K562 (cell line): ENCODE results near the gene KANK4. TPM values are rescaled to one million over a fixed set of nuclear protein-coding genes. Genes with fewer than 3 reads are reported as not detected.

Source experiments
- ATAC-seq: fragments of 200-7000 bp; cut with Tn5 transposase; 3 replicates; pipeline ENCODE4 v1.9.1; 2020; ENCODE audit warnings: moderate library complexity
- BruUV-seq: library from RNA; stranded (reverse); fragments of 400-500 nt; replicated peaks from 2 replicates; lab custom pipeline; 2021; lab: Mats Ljungman, UMichigan
- CTCF ChIA-PET: fragments of 300-600 bp; formaldehyde crosslinking; extraction: SDS; loops from one replicate; lab custom pipeline; 2021; ENCODE audit warnings: low intra/inter-chr PET ratio; lab: Yijun Ruan, JAX
- POLR2A ChIA-PET: fragments of 300-600, 350-650 bp; sonication (Branson Sonifier 250); formaldehyde crosslinking; extraction: SDS; loops from one replicate; lab custom pipeline; 2021; ENCODE audit warnings: antibody characterized with exemption, inconsistent platforms; lab: Yijun Ruan, JAX
- DNase-seq, 4 experiments: peaks; one replicate each; pipeline versions ENCODE4 v3.0.0 to v3.0.0-alpha.2; 2011 to 2018; ENCODE audit warnings: low spot score in 3 of 4, mixed read lengths in 3 of 4; ENCODE audit errors: extremely low read depth in 1 of 4
- FAIRE-seq: peaks from 2 replicates; lab custom pipeline; 2011; peaks lifted over from hg19 to GRCh38; lab: Jason Lieb, UNC
- H2AFZ ChIP-seq: 2 replicates; pipeline ENCODE4 v1.6.0; 2011; ENCODE audit warnings: low read depth, low read length, control low read depth, inconsistent platforms
- H3K27ac ChIP-seq: fragments of 200-600 bp; 3 replicates; pipeline ENCODE4 v1.8.0; 2011; ENCODE audit warnings: low read depth, mild to moderate bottlenecking, control low read depth, inconsistent platforms, low read length, moderate library complexity, mixed read lengths; ENCODE audit errors: extremely low read depth
- H3K27me3 ChIP-seq, 2 experiments: fragments of 300-600 bp in 1 of 2; 2 replicates in 1 of 2; 3 replicates in 1 of 2; pipeline versions ENCODE4 v1.6.0 to v1.8.0; 2011; ENCODE audit warnings: inconsistent platforms in 2 of 2, low read length in 2 of 2, mild to moderate bottlenecking in 1 of 2, mixed read lengths in 1 of 2, moderate library complexity in 1 of 2; ENCODE audit not compliant: control insufficient read depth in 2 of 2, insufficient read depth in 2 of 2
- H3K36me3 ChIP-seq: fragments of 300-600 bp; 3 replicates; pipeline ENCODE4 v1.8.0; 2011; ENCODE audit warnings: mild to moderate bottlenecking, low read length, inconsistent platforms; ENCODE audit not compliant: control insufficient read depth, insufficient read depth
- H3K4me1 ChIP-seq, 2 experiments: fragments of 200-600 bp in 1 of 2; replicated peaks in 1 of 2; 2 replicates in 1 of 2; 3 replicates in 1 of 2; pipeline versions ENCODE4 v1.5.1 to v1.8.0; 2011; ENCODE audit warnings: inconsistent platforms in 2 of 2, low read length in 2 of 2, mild to moderate bottlenecking in 1 of 2, mixed read lengths in 1 of 2, moderate library complexity in 1 of 2; ENCODE audit not compliant: control insufficient read depth in 2 of 2, insufficient read depth in 2 of 2
- H3K4me2 ChIP-seq: 2 replicates; pipeline ENCODE4 v1.6.1; 2011; ENCODE audit warnings: low read length, control low read depth, inconsistent platforms, mixed read lengths; ENCODE audit not compliant: insufficient read depth
- H3K4me3 ChIP-seq: fragments of 200-600 bp; sonication (generic), shearing (Covaris generic); 2 replicates; pipeline ENCODE4 v1.5.1; 2016; ENCODE audit warnings: control low read depth, inconsistent platforms
- H3K79me2 ChIP-seq: fragments of 200-600 bp; 3 replicates; pipeline ENCODE4 v1.8.0; 2011; ENCODE audit warnings: low read length, inconsistent platforms; ENCODE audit not compliant: control insufficient read depth, insufficient read depth
- H3K9ac ChIP-seq, 2 experiments: 2 replicates each; pipeline versions ENCODE4 v1.6.0 to v1.6.1; 2011; ENCODE audit warnings: low read depth in 2 of 2, low read length in 2 of 2, control low read depth in 1 of 2, inconsistent platforms in 1 of 2, mild to moderate bottlenecking in 1 of 2, mixed read lengths in 1 of 2; ENCODE audit not compliant: insufficient read depth in 1 of 2
- H3K9me1 ChIP-seq: one replicate; pipeline ENCODE4 v1.6.0; 2011; ENCODE audit warnings: inconsistent platforms, mild to moderate bottlenecking, low read length, moderate library complexity; ENCODE audit not compliant: control insufficient read depth, insufficient read depth
- H3K9me3 ChIP-seq: replicated peaks from 2 replicates; pipeline ENCODE4 v1.5.1; 2011; ENCODE audit warnings: low read depth, low read length, inconsistent platforms; ENCODE audit not compliant: control insufficient read depth, insufficient read depth
- H4K20me1 ChIP-seq: replicated peaks from 2 replicates; pipeline ENCODE4 v1.6.1; 2011; ENCODE audit warnings: low read length, inconsistent platforms, mixed read lengths; ENCODE audit not compliant: control insufficient read depth, insufficient read depth
- GABPB1 ChIP-seq: sonication (generic); formaldehyde crosslinking; IDR thresholded peaks from 2 replicates; pipeline ENCODE4 v1.8.0; 2022; ENCODE audit warnings: mild to moderate bottlenecking, missing genetic modification reagents
- MTF1 ChIP-seq: fragments of 250-450 bp; sonication (Bioruptor Pico); IDR thresholded peaks from 2 replicates; pipeline ENCODE4 v1.9.0; 2021; ENCODE audit warnings: moderate library complexity, mild to moderate bottlenecking, inconsistent platforms, borderline replicate concordance
- TAL1 ChIP-seq: fragments of 450-650 bp; IDR thresholded peaks from 2 replicates; pipeline ENCODE4 v1.6.1; 2016; ENCODE audit warnings: mild to moderate bottlenecking
- WGBS: fragments of 100-300 bp; shearing (Covaris generic); methylation state at CpG from one replicate; pipeline ENCODE4 v1.1.6; 2016; ENCODE audit warnings: low coverage, mixed read lengths; ENCODE audit not compliant: insufficient coverage; ENCODE audit errors: missing lambda C conversion rate; 5-methylcytosine and 5-hydroxymethylcytosine counted together
- in situ Hi-C: fragments of 300-500 bp; cut with MboI; formaldehyde crosslinking; loops from 4 replicates; pipeline ENCODE4 v1.15.0; 2018; ENCODE audit warnings: inconsistent platforms, mixed read lengths
- intact Hi-C: fragments of 100-400 bp; cut with micrococcal nuclease; formaldehyde crosslinking; loops from 2 replicates; pipeline ENCODE4 v1.14.2; 2022
- polyA plus RNA-seq, 8 experiments: library from polyadenylated mRNA; depleted of rRNA in 4 of 8; stranded (reverse) in 5 of 8; unstranded in 3 of 8; fragments of >200 nt; fragmentation: Nextera tagmentation in 2 of 8; fragmentation: Illumina TruSeq in 1 of 8; extraction: Ambion mirVana in 2 of 8; extraction: Trizol in 1 of 8; gene quantifications; 2 replicates each; pipeline versions ENCODE4 v1.2.1 to v1.2.3, GENCODE V29; 2011 to 2014; ENCODE audit warnings: inconsistent platforms in 1 of 8, missing spikeins in 1 of 8
- total RNA-seq, 7 experiments: library from RNA; depleted of rRNA in 6 of 7; stranded (reverse); fragments of >200 nt in 6 of 7; fragmentation: Illumina TruSeq in 2 of 7; extraction: Trizol in 2 of 7; gene quantifications; 2 replicates each; pipeline versions ENCODE4 v1.2.1 to v1.2.3, GENCODE V29; 2011 to 2021; ENCODE audit warnings: low replicate concordance in 1 of 7
- TF ChIP-seq, protein P1 (sequence below): sonication (generic); formaldehyde crosslinking; IDR thresholded peaks from 2 replicates; pipeline ENCODE4 v1.8.0; 2022; ENCODE audit warnings: missing genetic modification reagents, mild to moderate bottlenecking, borderline replicate concordance
- TF ChIP-seq, protein P2 (sequence below), 2 experiments: fragments of 450-650 bp in 1 of 2; sonication (generic) in 1 of 2; formaldehyde crosslinking in 1 of 2; IDR thresholded peaks; 2 replicates each; pipeline versions ENCODE4 v1.7.1 to v1.9.0; 2016 to 2022; ENCODE audit warnings: inconsistent platforms in 1 of 2, mild to moderate bottlenecking in 1 of 2, missing genetic modification reagents in 1 of 2

KANK4 gene
- total and polyA plus RNA-seq, 9 of the 15 experiments (the other 6 are each of a cell fraction or from before 2014, with no cell fraction given) = not detected

DNA sequence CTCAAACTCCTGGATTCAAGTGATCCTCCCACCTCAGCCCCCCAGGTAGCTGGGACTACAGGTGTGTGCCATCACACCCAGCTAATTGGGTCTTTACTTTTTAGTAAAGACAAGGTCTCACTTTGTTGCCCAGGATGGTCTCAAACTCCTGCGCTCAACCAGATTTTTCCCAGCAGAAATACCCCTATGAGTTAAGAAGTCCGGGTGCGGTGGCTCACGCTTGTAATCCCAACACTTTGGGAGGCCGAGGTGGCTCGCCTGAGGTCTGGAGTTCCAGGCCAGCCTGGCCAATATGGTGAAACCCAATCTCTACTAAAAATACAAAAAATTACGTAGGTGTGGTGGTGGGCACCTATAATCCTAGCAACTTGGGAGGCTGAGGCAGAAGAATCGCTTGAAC lies 131.1 kb downstream of the KANK4 start:
- FAIRE-seq (no peak), DNase-seq (no peak), ATAC-seq (no peak)
- H4K20me1 ChIP-seq = no peaks in the 10 kb centered on the region
- ChIA-PET CTCF (no interaction called here), POLR2A (no interaction called here)
- no peak overlapping the region for H3K4me2 ChIP-seq
- no peak overlapping the region for H3K27ac ChIP-seq
- no peaks in the 10 kb centered on the region for H3K9me1 ChIP-seq
- H3K4me3 ChIP-seq = no peak overlapping the region
- no peaks in the 10 kb centered on the region for H3K79me2 ChIP-seq
- WGBS = 4% methylated on average over 8 of the region's 8 CpGs
- H3K36me3 ChIP-seq = no peaks in the 10 kb centered on the region
- in situ Hi-C loops (no loop called here), intact Hi-C loops (no loop called here)
- no peak overlapping the region for H2AFZ ChIP-seq
- H3K9ac ChIP-seq = no peak overlapping the region
- H3K9me3 ChIP-seq = no peaks in the 10 kb centered on the region
- H3K27me3 ChIP-seq = peaks cover 7 to 17% of the 10 kb centered on the region in 2 experiments; a peak in 4 of 5 replicates
- no peaks in the 10 kb centered on the region for H3K4me1 ChIP-seq
- no TSS peak for BruUV-seq
- TF ChIP-seq, protein P1, sequence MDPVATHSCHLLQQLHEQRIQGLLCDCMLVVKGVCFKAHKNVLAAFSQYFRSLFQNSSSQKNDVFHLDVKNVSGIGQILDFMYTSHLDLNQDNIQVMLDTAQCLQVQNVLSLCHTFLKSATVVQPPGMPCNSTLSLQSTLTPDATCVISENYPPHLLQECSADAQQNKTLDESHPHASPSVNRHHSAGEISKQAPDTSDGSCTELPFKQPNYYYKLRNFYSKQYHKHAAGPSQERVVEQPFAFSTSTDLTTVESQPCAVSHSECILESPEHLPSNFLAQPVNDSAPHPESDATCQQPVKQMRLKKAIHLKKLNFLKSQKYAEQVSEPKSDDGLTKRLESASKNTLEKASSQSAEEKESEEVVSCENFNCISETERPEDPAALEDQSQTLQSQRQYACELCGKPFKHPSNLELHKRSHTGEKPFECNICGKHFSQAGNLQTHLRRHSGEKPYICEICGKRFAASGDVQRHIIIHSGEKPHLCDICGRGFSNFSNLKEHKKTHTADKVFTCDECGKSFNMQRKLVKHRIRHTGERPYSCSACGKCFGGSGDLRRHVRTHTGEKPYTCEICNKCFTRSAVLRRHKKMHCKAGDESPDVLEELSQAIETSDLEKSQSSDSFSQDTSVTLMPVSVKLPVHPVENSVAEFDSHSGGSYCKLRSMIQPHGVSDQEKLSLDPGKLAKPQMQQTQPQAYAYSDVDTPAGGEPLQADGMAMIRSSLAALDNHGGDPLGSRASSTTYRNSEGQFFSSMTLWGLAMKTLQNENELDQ (CRISPR knock-in tag) = no peak
- TF ChIP-seq GABPB1 (CRISPR knock-in tag) (no peak), MTF1 (CRISPR knock-in tag) (no peak), TAL1 (no peak)
- TF ChIP-seq, protein P2, sequence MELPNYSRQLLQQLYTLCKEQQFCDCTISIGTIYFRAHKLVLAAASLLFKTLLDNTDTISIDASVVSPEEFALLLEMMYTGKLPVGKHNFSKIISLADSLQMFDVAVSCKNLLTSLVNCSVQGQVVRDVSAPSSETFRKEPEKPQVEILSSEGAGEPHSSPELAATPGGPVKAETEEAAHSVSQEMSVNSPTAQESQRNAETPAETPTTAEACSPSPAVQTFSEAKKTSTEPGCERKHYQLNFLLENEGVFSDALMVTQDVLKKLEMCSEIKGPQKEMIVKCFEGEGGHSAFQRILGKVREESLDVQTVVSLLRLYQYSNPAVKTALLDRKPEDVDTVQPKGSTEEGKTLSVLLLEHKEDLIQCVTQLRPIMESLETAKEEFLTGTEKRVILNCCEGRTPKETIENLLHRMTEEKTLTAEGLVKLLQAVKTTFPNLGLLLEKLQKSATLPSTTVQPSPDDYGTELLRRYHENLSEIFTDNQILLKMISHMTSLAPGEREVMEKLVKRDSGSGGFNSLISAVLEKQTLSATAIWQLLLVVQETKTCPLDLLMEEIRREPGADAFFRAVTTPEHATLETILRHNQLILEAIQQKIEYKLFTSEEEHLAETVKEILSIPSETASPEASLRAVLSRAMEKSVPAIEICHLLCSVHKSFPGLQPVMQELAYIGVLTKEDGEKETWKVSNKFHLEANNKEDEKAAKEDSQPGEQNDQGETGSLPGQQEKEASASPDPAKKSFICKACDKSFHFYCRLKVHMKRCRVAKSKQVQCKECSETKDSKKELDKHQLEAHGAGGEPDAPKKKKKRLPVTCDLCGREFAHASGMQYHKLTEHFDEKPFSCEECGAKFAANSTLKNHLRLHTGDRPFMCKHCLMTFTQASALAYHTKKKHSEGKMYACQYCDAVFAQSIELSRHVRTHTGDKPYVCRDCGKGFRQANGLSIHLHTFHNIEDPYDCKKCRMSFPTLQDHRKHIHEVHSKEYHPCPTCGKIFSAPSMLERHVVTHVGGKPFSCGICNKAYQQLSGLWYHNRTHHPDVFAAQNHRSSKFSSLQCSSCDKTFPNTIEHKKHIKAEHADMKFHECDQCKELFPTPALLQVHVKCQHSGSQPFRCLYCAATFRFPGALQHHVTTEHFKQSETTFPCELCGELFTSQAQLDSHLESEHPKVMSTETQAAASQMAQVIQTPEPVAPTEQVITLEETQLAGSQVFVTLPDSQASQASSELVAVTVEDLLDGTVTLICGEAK (IDR thresholded peaks at IDR 0.05) = no peak
- TF ChIP-seq, protein P2 (CRISPR knock-in tag; IDR thresholded peaks at IDR 0.05) = no peak
